CD14-positive monocyte (primary cell): Measurements from ENCODE around the gene RARRES1. TPM values are rescaled to one million over a fixed set of nuclear protein-coding genes. Genes with fewer than 3 reads are reported as not detected.

Experiments used
- DNase-seq, 3 donors: peaks; one replicate each; pipeline ENCODE4 v3.0.0-alpha.2; 2011 to 2022
- H2AFZ ChIP-seq: 2 replicates; pipeline ENCODE4 v1.6.0; 2012; ENCODE audit warnings: mild to moderate bottlenecking, low read depth, low read length, inconsistent platforms; ENCODE audit not compliant: insufficient read depth, poor library complexity, severe bottlenecking
- H3K27ac ChIP-seq, 2 donors: 1 replicate in 1 of 2; 2 replicates in 1 of 2; pipeline ENCODE4 v1.5.1; 2012 to 2013; ENCODE audit warnings: low read length in 2 of 2, control low read depth in 1 of 2, inconsistent platforms in 1 of 2, low read depth in 1 of 2, mild to moderate bottlenecking in 1 of 2
- H3K27me3 ChIP-seq, 2 donors: one replicate each; pipeline versions ENCODE4 v1.6.0 to v1.6.1; 2011 to 2013; ENCODE audit warnings: low read length in 2 of 2; ENCODE audit not compliant: control insufficient read depth in 2 of 2, insufficient read depth in 2 of 2
- H3K36me3 ChIP-seq, 2 donors: replicated peaks in 1 of 2; 1 replicate in 1 of 2; 2 replicates in 1 of 2; pipeline versions ENCODE4 v1.5.1 to v1.6.1; 2012 to 2013; ENCODE audit warnings: low read length in 2 of 2, control low read depth in 1 of 2, inconsistent platforms in 1 of 2, mild to moderate bottlenecking in 1 of 2; ENCODE audit not compliant: insufficient read depth in 2 of 2, control insufficient read depth in 1 of 2
- H3K4me1 ChIP-seq, 2 donors: 1 replicate in 1 of 2; 2 replicates in 1 of 2; pipeline versions ENCODE4 v1.5.1 to v1.6.1; 2012 to 2013; ENCODE audit warnings: low read length in 2 of 2, control low read depth in 1 of 2, inconsistent platforms in 1 of 2, mild to moderate bottlenecking in 1 of 2, moderate library complexity in 1 of 2; ENCODE audit not compliant: insufficient read depth in 2 of 2, control insufficient read depth in 1 of 2
- H3K4me2 ChIP-seq: replicated peaks from 2 replicates; pipeline ENCODE3; 2012; ENCODE audit warnings: low read length, moderate library complexity, mild to moderate bottlenecking; ENCODE audit not compliant: poor library complexity, severe bottlenecking; ENCODE audit errors: extremely low read depth
- H3K4me3 ChIP-seq, 3 experiments: fragments of 200-600 bp in 1 of 3; sonication (generic) in 1 of 3; replicated peaks in 1 of 3; 1 replicate in 2 of 3; 2 replicates in 1 of 3; pipeline ENCODE4 v1.5.1; 2011 to 2013; ENCODE audit warnings: low read length in 3 of 3, mild to moderate bottlenecking in 3 of 3, control low read depth in 2 of 3, low read depth in 2 of 3, inconsistent platforms in 1 of 3, moderate library complexity in 1 of 3
- H3K79me2 ChIP-seq: 2 replicates; pipeline ENCODE4 v1.6.0; 2012; ENCODE audit warnings: mild to moderate bottlenecking, control low read depth, inconsistent platforms, low read length, moderate library complexity; ENCODE audit not compliant: insufficient read depth
- H3K9ac ChIP-seq: 2 replicates; pipeline ENCODE4 v1.6.0; 2017; ENCODE audit warnings: low read length, mild to moderate bottlenecking; ENCODE audit not compliant: insufficient read depth, poor library complexity, severe bottlenecking
- H3K9me3 ChIP-seq, 2 donors: replicated peaks in 1 of 2; 1 replicate in 1 of 2; 2 replicates in 1 of 2; pipeline versions ENCODE4 v1.5.1 to v1.6.1; 2012 to 2013; ENCODE audit warnings: low read length in 2 of 2, control low read depth in 1 of 2; ENCODE audit not compliant: control insufficient read depth in 1 of 2, insufficient read depth in 1 of 2
- H4K20me1 ChIP-seq: 2 replicates; pipeline ENCODE4 v1.6.0; 2012; ENCODE audit warnings: mild to moderate bottlenecking, low read length, control low read depth, moderate library complexity; ENCODE audit not compliant: insufficient read depth
- H3K27ac Mint-ChIP-seq, 7 donors: one replicate each; pipeline ENCODE4 v1.8.0; 2020; ENCODE audit warnings: mild to moderate bottlenecking in 7 of 7, mixed read lengths in 7 of 7, moderate library complexity in 6 of 7, inconsistent platforms in 2 of 7
- H3K27me3 Mint-ChIP-seq, 3 donors: one replicate each; pipeline ENCODE4 v1.8.0; 2021 to 2022; ENCODE audit warnings: low read depth in 3 of 3, mild to moderate bottlenecking in 3 of 3, mixed read lengths in 3 of 3, moderate library complexity in 3 of 3, inconsistent platforms in 1 of 3
- H3K36me3 Mint-ChIP-seq, 2 donors: one replicate each; pipeline ENCODE4 v1.8.0; 2020; ENCODE audit warnings: mixed read lengths in 2 of 2, inconsistent platforms in 1 of 2, mild to moderate bottlenecking in 1 of 2
- H3K4me1 Mint-ChIP-seq: one replicate; pipeline ENCODE4 v1.8.0; 2020; ENCODE audit warnings: mild to moderate bottlenecking, mixed read lengths
- H3K4me3 Mint-ChIP-seq, 2 donors: one replicate each; pipeline ENCODE4 v1.8.0; 2020; ENCODE audit warnings: mild to moderate bottlenecking in 2 of 2, mixed read lengths in 2 of 2, moderate library complexity in 1 of 2
- H3K9me3 Mint-ChIP-seq, 7 donors: one replicate each; pipeline ENCODE4 v1.8.0; 2020 to 2022; ENCODE audit warnings: mixed read lengths in 7 of 7, mild to moderate bottlenecking in 6 of 7, moderate library complexity in 6 of 7, inconsistent platforms in 2 of 7
- CTCF ChIP-seq: fragments of 200-600 bp; IDR thresholded peaks from one replicate; pipeline ENCODE4 v1.8.0; 2022; ENCODE audit warnings: antibody characterized with exemption, mild to moderate bottlenecking
- WGBS: methylation state at CpG from one replicate; pipeline ENCODE4 v1.1.5; 2013; ENCODE audit warnings: missing lambda C conversion rate; ENCODE audit not compliant: insufficient coverage; 5-methylcytosine and 5-hydroxymethylcytosine counted together
- intact Hi-C, 2 donors: fragments of 100-400 bp; cut with micrococcal nuclease; formaldehyde crosslinking; loops; one replicate each; pipeline versions ENCODE4 v1.15.0 to v1.15.1; 2023
- polyA plus RNA-seq, 3 donors: library from polyadenylated mRNA; depleted of rRNA in 1 of 3; unstranded in 2 of 3; stranded (reverse) in 1 of 3; fragments of 300-500 nt in 2 of 3; fragments of >200 nt in 1 of 3; fragmentation: Illumina TruSeq in 2 of 3; gene quantifications; 1 replicate in 2 of 3; 2 replicates in 1 of 3; pipeline ENCODE4 v1.2.3, GENCODE V29; 2012 to 2021

The RARRES1 gene
- polyA plus RNA-seq, 3 donors: not detected

DNA sequence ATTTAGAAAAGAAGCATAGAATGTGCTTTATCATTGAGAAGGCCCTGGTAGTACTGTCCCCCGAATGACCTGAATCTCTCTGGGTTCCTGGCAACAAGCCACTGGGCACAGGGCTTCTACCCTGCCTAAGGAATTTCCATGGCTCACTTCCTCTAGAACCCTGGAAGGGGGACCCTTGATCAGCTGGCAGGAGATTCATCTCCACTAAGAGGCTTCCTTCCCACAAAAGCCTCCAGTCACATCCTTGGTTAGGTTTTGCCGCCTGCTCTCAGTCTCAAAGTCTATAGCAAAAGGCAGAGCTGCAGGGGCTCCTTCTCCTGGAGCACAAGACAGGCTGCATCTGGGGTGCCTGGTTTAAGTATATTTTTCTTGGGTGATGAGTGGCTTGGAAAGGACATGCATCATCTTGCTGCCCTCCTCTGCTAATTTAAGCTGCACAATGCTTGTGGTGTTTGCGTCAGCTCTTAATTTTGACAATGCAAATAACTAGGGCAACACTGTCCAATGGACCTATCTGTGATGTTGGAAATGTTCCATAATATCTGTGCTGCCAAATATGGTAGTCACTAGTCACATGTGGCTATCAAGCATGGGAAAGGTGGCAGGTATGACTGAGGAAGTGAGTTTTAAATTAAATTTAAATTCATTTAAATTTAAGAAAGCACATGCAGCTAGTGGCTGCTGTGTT is 33.4 kb upstream of the RARRES1 start:
- 100% methylated on average over 2 of the region's 3 CpGs for WGBS
- Mint-ChIP-seq H3K9me3 (no peaks in the 10 kb centered on the region), H3K27me3 (peaks cover 0 to 3% (median 1%) of the 10 kb centered on the region in 3 donors), H3K27ac (no peak overlapping the region), H3K36me3 (no peaks in the 10 kb centered on the region), H3K4me3 (no peak overlapping the region), H3K4me1 (no peaks in the 10 kb centered on the region)
- Histone ChIP-seq H3K36me3 (no peaks in the 10 kb centered on the region), H4K20me1 (no peaks in the 10 kb centered on the region), H3K27me3 (no peaks in the 10 kb centered on the region), H3K79me2 (no peaks in the 10 kb centered on the region), H3K4me3 (no peak overlapping the region), H3K9ac (no peak overlapping the region), H2AFZ (no peak overlapping the region), H3K4me1 (no peaks in the 10 kb centered on the region), H3K4me2 (no peak overlapping the region), H3K9me3 (no peaks in the 10 kb centered on the region), H3K27ac (no peak overlapping the region)
- intact Hi-C loops: no loop called here
- no peak for TF ChIP-seq CTCF
- no peak for DNase-seq

DNA sequence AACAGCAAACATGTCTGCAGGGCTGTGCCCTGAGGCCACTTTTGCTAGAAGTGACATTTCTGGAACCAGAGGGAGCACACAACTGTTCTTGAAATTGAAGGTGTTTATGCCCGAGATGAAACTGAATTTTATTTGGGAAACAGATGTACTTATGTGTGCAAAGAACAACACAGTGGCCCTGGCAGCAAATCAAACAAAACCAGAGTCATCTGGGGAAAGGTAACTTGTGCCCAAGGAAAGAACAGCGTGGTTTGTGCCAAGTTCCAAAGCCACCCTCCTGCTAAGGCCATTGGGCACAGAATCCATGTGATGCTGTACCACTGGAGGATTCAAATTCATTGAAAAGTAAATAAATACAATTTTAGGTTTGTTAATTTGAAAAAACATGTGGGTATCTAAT is 31.2 kb upstream of the RARRES1 start:
- Mint-ChIP-seq H3K4me1 (no peaks in the 10 kb centered on the region), H3K4me3 (no peak overlapping the region), H3K9me3 (no peaks in the 10 kb centered on the region), H3K27me3 (peaks cover 0 to 1% (median 0%) of the 10 kb centered on the region in 3 donors), H3K27ac (no peak overlapping the region), H3K36me3 (no peaks in the 10 kb centered on the region)
- TF ChIP-seq CTCF: no peak
- Histone ChIP-seq H3K27ac (no peak overlapping the region), H3K4me3 (no peak overlapping the region), H3K27me3 (no peaks in the 10 kb centered on the region), H3K79me2 (no peaks in the 10 kb centered on the region), H3K9me3 (no peaks in the 10 kb centered on the region), H3K36me3 (no peaks in the 10 kb centered on the region), H4K20me1 (no peaks in the 10 kb centered on the region), H3K4me1 (no peaks in the 10 kb centered on the region), H3K9ac (no peak overlapping the region), H2AFZ (no peak overlapping the region), H3K4me2 (no peak overlapping the region)
- 100% methylated on average over 1 of the region's 2 CpGs for WGBS
- intact Hi-C loops: no loop called here
- no peak for DNase-seq
